ENCODE measurements around the gene ADCY9. TPM values are rescaled to one million over a fixed set of nuclear protein-coding genes. Genes with fewer than 3 reads are reported as not detected.

The ADCY9 gene
- polyA plus RNA-seq, 1 donor from 2014 or later, result 6.3 TPM

DNA sequence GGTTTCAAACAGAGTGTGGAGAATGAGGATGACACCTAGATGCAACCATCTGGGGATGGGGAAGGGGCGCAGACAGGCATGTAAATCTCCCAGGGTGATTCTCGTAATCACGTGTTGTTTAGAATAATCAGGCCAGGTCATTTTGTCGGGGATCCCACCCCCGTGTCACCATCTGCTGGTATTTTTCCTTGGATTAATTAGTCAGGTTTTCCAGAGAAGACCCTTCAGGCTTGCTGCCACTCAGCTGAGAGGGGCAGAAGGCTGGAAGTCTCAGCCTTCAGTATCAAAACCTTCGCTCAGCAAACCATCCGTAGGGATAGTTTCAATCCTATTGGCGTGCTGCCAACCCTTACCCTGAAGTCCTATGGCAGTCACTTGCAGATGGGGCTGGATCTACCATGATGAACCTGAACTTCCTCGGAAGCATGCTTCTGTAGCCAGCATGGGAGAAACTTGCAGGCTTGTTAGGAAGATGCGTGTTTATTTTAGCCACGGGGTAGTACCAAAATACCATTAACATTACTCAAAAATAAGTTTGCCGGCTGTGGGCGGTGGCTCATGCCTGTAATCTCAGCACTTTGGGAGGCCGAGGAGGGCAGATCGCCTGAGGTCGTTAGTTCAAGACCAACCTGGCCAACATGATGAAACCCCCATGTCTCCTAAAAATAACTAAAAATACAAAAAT is 7.5 kb upstream of the ADCY9 start:
- H2AFZ ChIP-seq (ENCODE audit: low read depth, low read length), result no peak overlapping the region
- H3K27ac ChIP-seq (ENCODE audit: low read length), result no peak overlapping the region
- no peak overlapping the region for H3K9ac ChIP-seq (ENCODE audit: low read length)
- H4K20me1 ChIP-seq (ENCODE audit: insufficient read depth), result no peaks in the 10 kb centered on the region
- H3K79me2 ChIP-seq (replicated peaks; ENCODE audit: insufficient read depth, low read length), result no peaks in the 10 kb centered on the region
- H3F3A ChIP-seq (ENCODE audit: insufficient read depth, low read length, poor library complexity, severe bottlenecking), result no peaks in the 10 kb centered on the region
- H3K4me2 ChIP-seq (ENCODE audit: low read length), result no peak overlapping the region
- TF ChIP-seq SMC3 (conservative IDR thresholded peaks at IDR 0.05; ENCODE audit: poor library complexity), result no peak
- no peak for TF ChIP-seq EZH2 (IDR thresholded peaks at IDR 0.05; ENCODE audit: borderline replicate concordance, insufficient read depth, low read length, poor library complexity, severe bottlenecking)
- TF ChIP-seq EP300 (conservative IDR thresholded peaks at IDR 0.05; ENCODE audit: poor library complexity, severe bottlenecking), result no peak
- TF ChIP-seq TAF1 (IDR thresholded peaks at IDR 0.05; ENCODE audit: low read depth), result no peak
- TF ChIP-seq, protein P1, sequence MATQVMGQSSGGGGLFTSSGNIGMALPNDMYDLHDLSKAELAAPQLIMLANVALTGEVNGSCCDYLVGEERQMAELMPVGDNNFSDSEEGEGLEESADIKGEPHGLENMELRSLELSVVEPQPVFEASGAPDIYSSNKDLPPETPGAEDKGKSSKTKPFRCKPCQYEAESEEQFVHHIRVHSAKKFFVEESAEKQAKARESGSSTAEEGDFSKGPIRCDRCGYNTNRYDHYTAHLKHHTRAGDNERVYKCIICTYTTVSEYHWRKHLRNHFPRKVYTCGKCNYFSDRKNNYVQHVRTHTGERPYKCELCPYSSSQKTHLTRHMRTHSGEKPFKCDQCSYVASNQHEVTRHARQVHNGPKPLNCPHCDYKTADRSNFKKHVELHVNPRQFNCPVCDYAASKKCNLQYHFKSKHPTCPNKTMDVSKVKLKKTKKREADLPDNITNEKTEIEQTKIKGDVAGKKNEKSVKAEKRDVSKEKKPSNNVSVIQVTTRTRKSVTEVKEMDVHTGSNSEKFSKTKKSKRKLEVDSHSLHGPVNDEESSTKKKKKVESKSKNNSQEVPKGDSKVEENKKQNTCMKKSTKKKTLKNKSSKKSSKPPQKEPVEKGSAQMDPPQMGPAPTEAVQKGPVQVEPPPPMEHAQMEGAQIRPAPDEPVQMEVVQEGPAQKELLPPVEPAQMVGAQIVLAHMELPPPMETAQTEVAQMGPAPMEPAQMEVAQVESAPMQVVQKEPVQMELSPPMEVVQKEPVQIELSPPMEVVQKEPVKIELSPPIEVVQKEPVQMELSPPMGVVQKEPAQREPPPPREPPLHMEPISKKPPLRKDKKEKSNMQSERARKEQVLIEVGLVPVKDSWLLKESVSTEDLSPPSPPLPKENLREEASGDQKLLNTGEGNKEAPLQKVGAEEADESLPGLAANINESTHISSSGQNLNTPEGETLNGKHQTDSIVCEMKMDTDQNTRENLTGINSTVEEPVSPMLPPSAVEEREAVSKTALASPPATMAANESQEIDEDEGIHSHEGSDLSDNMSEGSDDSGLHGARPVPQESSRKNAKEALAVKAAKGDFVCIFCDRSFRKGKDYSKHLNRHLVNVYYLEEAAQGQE (IDR thresholded peaks at IDR 0.05; ENCODE audit: borderline replicate concordance), result no peak
- TF ChIP-seq, protein P2, sequence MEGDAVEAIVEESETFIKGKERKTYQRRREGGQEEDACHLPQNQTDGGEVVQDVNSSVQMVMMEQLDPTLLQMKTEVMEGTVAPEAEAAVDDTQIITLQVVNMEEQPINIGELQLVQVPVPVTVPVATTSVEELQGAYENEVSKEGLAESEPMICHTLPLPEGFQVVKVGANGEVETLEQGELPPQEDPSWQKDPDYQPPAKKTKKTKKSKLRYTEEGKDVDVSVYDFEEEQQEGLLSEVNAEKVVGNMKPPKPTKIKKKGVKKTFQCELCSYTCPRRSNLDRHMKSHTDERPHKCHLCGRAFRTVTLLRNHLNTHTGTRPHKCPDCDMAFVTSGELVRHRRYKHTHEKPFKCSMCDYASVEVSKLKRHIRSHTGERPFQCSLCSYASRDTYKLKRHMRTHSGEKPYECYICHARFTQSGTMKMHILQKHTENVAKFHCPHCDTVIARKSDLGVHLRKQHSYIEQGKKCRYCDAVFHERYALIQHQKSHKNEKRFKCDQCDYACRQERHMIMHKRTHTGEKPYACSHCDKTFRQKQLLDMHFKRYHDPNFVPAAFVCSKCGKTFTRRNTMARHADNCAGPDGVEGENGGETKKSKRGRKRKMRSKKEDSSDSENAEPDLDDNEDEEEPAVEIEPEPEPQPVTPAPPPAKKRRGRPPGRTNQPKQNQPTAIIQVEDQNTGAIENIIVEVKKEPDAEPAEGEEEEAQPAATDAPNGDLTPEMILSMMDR (IDR thresholded peaks at IDR 0.05; ENCODE audit: poor library complexity, severe bottlenecking), result no peak
- no peak for TF ChIP-seq POLR2AphosphoS5 (IDR thresholded peaks at IDR 0.05)
- TF ChIP-seq MXI1 (conservative IDR thresholded peaks at IDR 0.05; ENCODE audit: poor library complexity, severe bottlenecking), result no peak
- TF ChIP-seq RAD21 (conservative IDR thresholded peaks at IDR 0.05), result no peak
- H3K36me3 ChIP-seq (ENCODE audit: insufficient read depth, low read length), result no peaks in the 10 kb centered on the region
- no peaks in the 10 kb centered on the region for H3K9me3 ChIP-seq (ENCODE audit: low read length)
- no peaks in the 10 kb centered on the region for H3K9me2 ChIP-seq (ENCODE audit: insufficient read depth, low read length)
- no peaks in the 10 kb centered on the region for H3K27me3 ChIP-seq (ENCODE audit: insufficient read depth, low read depth, low read length)
- no peak overlapping the region for H3K4me3 ChIP-seq (ENCODE audit: low read length)

DNA sequence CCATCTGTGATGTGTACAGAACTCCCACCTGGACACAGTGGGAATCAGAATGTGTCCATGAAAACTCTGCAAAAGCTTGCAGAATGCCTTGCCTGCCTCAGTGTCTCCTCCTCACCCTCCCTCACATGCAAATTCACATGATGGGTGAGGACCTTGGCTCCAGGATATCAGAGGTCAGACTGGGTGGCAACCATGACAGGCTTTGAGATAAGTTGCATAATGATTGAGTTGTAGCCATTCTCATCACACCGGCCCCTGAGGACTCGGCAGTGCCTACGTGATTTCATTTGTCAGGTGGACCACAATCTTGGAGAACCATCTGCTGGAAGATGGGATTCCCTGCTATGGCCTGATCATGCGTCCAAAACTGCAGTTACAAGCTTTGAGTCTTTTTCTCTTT is 3.9 kb upstream of the ADCY9 start:
- no peak overlapping the region for H3K4me2 ChIP-seq (ENCODE audit: low read length)
- H3K9ac ChIP-seq (ENCODE audit: low read length), result no peak overlapping the region
- H4K20me1 ChIP-seq (ENCODE audit: insufficient read depth), result no peaks in the 10 kb centered on the region
- H3K4me3 ChIP-seq (ENCODE audit: low read length), result no peak overlapping the region
- H3K79me2 ChIP-seq (replicated peaks; ENCODE audit: insufficient read depth, low read length), result no peaks in the 10 kb centered on the region
- H3K9me2 ChIP-seq (ENCODE audit: insufficient read depth, low read length), result no peaks in the 10 kb centered on the region
- H3K36me3 ChIP-seq (ENCODE audit: insufficient read depth, low read length), result no peaks in the 10 kb centered on the region
- TF ChIP-seq SMC3 (conservative IDR thresholded peaks at IDR 0.05; ENCODE audit: poor library complexity) (no peak), RAD21 (conservative IDR thresholded peaks at IDR 0.05) (no peak), TAF1 (IDR thresholded peaks at IDR 0.05; ENCODE audit: low read depth) (no peak), POLR2AphosphoS5 (IDR thresholded peaks at IDR 0.05) (no peak), EZH2 (IDR thresholded peaks at IDR 0.05; ENCODE audit: borderline replicate concordance, insufficient read depth, low read length, poor library complexity, severe bottlenecking) (no peak), EP300 (conservative IDR thresholded peaks at IDR 0.05; ENCODE audit: poor library complexity, severe bottlenecking) (no peak), MXI1 (conservative IDR thresholded peaks at IDR 0.05; ENCODE audit: poor library complexity, severe bottlenecking) (no peak)
- TF ChIP-seq, protein P2 (IDR thresholded peaks at IDR 0.05; ENCODE audit: poor library complexity, severe bottlenecking), result no peak
- TF ChIP-seq, protein P1 (IDR thresholded peaks at IDR 0.05; ENCODE audit: borderline replicate concordance), result no peak
- no peak overlapping the region for H2AFZ ChIP-seq (ENCODE audit: low read depth, low read length)
- H3K9me3 ChIP-seq (ENCODE audit: low read length), result no peaks in the 10 kb centered on the region
- H3K27ac ChIP-seq (ENCODE audit: low read length), result no peak overlapping the region
- H3K27me3 ChIP-seq (ENCODE audit: insufficient read depth, low read depth, low read length), result no peaks in the 10 kb centered on the region
- H3F3A ChIP-seq (ENCODE audit: insufficient read depth, low read length, poor library complexity, severe bottlenecking), result no peaks in the 10 kb centered on the region

All from neural cell (in vitro differentiated cells).